HG02642 (cell line): ENCODE data around the gene LGR4.

ENCODE experiments used
- ATAC-seq: cut with Tn5 transposase; IDR thresholded peaks from one replicate; pipeline ENCODE4 v1.9.1; 2021; ENCODE audit warnings: mild to moderate bottlenecking; ENCODE audit not compliant: unreplicated experiment, poor library complexity

LGR4 gene

GRCh38 chr11:27485930-27486773 is 13.6 kb upstream of the LGR4 start:
- no peak for ATAC-seq

- ATAC-seq: no peak
Observed at GRCh38 chr11:27482793-27483192, 10.2 kb upstream of the LGR4 start.

DNA sequence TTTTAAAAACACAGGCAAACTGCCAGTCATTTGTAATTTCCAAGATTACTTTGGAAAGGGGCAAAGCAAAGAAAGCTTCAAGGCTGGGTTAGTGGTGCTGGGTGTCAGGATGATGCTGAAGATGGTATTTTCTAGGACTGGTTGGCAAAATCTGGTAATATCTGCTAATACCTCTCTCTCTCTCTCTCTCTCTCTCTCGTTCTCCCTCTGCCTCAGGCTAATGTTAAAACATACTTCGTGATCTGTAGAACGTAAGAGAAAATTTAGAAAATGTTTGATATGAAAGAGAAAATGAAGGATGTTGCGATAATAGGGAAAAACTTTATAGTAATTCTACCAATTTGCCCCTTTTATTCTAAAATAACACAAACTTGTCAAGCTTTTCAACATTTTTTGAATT is 9.4 kb upstream of the LGR4 start:
- ATAC-seq: no peak

DNA sequence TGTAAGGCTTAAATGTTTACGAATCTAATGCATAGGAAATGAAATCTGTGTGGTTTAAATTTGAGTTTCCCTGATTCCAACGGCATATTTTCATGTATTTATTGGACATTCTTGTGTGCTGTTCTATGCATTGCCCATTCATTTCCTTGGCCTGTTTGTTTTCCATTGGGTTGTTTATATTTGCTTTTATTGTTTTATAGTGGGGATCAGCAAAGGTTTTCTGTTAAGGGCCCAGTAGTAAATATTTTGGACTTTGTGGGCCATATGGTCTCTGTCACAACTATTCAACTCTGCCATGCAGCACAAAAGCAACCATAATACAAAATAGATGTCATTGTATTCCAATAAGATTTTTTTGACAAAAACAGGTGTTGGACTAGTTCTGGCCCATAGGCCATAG is 5.2 kb upstream of the LGR4 start:
- ATAC-seq: no peak

DNA sequence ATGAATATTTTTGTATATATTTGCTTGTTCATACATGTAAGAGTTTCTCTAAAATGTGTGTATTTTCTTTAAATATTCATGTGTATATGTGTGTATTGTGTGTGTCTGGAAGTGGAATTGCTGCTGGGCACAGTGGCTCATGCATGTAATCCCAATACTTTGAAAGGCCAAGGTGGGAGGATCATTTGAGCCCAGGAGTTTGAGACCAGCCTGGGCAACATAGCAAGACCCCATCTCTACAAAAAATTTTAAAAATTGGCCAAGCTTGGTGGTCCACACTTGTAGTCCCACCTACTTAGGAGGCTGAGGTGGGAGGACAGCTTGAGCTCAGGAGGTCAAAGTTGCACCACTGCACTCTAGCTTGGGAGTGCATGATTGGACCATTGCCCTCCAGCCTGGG is 4.7 kb upstream of the LGR4 start:
- ATAC-seq: no peak

DNA sequence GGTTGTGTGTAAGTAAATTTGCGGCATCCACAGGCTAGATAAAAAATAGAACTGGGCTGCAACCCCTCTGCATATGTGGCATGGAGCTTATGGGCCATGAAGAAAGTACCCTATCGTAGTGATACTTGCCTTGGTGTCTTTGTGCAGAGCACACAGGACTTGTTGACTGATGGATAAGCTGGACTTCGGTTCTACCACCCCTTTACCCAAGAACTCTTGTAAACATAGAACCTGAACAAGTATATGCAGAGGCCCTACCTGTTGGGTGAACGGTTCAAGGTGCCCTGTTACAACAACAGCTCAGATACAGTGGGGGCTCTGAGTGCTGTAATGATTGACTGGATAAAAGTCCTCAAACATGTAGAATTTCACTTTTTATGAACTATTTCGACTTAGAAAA is 3.0 kb upstream of the LGR4 start:
- ATAC-seq: no peak

- no peak for ATAC-seq
Observed at GRCh38 chr11:27473017-27473406, 422 bp upstream of the LGR4 start.

- ATAC-seq: peak; percentile 48
Observed at GRCh38 chr11:27471589-27472397, 797 bp downstream of the LGR4 start.

DNA sequence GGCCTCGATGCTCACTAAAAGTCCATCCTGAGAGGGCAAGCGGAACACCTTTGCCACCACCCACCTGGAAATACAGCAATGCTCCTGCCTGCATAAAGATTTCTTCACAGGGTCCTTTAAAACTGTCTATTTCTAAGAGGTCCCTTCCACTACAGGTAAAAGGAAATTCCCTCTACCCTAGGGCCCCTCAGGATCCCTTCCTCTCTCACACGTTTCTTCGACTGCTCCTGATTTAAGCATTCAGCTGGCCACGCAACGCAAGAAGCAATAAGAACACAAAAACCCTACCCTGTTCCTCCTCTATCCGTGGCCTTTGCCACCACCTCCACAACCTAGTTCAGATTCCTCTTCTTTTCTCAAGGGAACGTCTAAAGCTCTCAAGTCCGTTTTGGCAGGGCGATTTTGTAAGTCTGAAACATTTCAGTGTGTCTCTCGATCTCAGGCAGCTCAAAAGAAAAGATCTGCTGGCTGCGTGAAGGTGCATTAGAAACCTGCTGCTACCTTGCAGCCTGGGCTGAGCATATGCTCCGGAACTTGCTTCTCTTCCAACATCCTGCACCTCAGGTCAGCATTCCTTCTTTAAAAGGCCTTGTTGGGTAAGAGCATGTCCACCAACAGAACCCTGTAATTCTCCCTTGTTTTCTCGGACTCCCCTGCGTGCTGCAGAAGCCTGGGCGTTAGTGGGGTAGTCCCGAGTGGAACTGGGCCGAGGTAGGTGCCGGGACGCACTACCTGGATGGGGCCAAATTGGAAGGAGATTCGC is 1.6 kb downstream of the LGR4 start:
- no peak for ATAC-seq

DNA sequence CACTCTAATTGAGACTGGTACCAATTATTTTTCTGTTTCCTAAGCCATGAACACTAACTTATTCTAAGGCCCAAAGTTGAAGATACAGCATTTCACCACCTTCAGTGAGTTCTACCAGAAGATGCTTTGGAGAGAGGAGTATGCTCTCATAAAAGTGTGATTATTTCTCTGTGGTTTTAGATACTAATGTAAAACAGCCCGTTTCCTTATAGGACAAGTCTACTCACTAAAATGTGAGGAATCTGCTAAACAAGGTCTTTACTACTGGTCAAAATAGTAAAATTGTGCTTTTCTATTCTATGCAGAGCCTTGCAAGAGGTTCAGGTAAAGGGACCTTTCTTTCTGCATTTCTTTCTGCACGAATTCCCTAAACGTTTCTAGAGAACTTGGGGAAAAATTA is 2.4 kb downstream of the LGR4 start:
- ATAC-seq: no peak

GRCh38 chr11:27468995-27469695 is 3.4 kb downstream of the LGR4 start:
- no peak for ATAC-seq

DNA sequence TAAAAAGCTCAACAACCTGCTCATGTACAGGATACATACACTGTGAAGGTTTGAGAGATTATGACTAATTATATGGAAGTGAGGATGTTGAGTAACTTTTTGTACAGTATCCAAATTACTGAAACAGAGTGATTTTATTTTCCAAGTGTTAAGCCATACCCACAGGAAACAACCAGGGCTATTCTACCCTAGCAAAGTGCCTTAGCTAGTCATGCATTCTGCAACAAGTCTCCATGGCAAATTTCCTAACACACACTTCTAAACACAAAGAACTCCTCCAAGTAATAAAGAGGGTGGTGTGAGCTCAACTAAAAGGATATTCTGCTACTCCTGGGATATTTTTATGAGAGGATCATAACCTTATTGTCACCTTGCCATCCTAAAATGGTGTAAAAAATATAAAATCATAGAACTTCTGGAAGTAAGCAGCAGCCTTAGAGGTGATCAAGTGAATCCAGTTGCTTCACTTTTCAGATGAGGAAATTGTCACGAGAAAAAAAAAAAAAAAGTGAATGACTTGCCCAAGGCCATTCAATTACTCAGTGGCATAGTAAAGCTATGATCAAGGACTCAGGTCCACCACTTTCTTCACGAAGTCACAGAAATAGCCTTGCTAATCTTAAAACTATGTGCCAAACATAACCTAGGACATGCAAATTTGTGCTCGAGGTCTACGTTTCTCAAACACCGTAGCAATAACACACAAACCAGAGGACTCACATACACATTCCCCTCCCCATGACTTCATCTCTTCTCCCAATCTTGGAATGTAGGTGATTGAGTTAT is 4.2 kb downstream of the LGR4 start:
- no peak for ATAC-seq

- no peak for ATAC-seq
Observed at GRCh38 chr11:27467181-27467913, 5.2 kb downstream of the LGR4 start.

DNA sequence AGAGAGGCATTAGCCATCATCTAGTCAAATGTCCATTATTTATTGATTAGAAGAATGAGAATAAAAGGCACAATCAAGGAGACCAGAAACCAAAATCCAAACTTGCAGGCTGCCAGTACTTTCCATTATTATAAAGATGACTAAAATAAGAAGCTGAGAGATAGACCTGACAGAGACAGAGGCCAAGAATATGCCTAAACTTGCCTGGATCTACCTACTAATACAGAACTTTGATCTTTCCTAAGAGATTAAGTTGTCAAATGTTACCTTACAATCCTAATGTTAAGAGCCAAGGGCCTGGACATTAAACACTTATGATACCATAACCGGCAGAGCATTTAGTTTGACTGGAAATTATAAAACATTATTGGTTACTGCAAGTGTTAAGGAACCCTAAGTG is 6.2 kb downstream of the LGR4 start:
- ATAC-seq: no peak

DNA sequence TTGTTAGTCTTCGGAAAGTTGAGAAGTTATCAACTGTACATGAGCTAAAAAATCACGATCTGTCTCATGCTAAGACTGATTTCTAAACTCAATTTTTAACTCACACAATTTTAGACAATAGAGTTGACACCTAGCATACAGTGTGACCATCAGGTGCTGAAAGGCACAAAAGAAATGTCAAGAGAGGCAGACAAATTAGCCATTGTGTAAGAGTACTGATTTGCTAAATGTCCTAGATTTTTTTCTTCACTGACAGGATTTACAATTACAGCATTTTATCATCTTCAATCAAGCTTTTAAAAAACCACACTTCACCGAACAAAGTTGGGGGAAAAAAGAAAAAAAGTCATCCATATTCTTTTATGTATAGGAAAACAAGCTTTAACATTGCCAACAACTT is 7.0 kb downstream of the LGR4 start:
- ATAC-seq: no peak

DNA sequence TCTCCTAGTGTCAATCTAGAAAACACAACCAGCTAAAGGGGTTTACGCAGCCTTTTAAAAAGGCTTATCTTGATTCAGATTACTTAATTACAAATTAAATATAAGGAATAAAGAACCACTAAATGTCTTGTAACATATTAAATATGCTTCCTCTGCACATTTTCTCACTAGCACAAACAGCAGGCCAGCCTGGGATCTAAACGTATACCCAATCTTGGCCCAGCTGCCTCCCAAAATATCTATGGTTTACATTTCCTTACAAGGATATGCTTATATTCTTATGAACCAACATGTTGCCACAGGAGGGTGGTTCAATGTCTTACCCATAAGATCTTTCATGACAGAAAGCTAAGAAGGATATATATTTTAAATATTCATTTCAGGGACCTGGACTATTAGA is 7.7 kb downstream of the LGR4 start:
- ATAC-seq: no peak

GRCh38 chr11:27464289-27464696 is 8.3 kb downstream of the LGR4 start:
- no peak for ATAC-seq

- no peak for ATAC-seq
Observed at GRCh38 chr11:27462543-27462942, 10.0 kb downstream of the LGR4 start.
